GM21367 (cell line): Measurements from ENCODE around the gene KRTAP5-2.

Experiments used
- ATAC-seq: cut with Tn5 transposase; IDR thresholded peaks from one replicate; pipeline ENCODE4 v1.9.1; 2021; ENCODE audit not compliant: unreplicated experiment

KRTAP5-2 gene

DNA sequence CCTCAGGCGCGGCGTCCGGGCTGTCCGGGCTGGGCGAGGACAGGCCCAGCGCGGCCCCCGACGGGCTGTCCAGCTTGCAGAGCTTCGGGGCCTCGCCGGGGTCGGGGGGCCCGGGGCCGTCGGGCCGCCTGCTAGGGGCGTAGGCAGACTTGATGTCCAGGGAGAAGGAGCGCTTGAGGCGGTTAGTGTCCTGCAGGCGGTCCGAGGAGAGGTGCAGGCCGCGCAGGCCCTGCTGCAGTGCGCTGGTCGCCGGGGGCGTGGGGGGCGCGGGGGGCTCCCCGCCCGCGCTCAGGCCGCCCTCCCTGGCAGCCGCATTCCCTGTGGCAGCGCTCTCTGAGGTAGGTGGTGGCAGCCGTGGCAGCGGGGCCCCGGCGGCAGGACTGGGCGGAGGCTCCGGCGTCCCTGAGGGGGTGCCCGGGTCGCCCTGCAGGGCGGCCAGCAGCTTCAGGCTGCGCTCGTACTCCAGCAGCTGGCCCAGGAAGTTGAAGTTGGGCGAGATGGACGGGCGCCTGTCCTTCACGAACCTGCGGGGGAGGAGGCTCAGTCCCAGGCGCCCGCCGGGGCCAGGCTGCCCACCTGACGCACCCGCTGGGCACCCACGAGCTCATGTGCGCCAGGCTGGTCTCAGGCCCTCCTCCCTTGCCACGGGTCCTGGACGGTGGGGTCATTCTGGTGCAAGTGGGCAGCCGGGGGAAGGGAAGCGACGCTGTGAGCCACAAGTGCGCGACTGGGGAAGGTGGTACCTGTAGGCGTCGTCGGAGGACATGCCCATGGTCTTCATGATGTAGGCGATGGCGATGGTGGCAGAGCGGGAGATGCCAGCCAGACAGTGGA, 40.8 kb downstream of the KRTAP5-2 start:
- no peak for ATAC-seq

DNA sequence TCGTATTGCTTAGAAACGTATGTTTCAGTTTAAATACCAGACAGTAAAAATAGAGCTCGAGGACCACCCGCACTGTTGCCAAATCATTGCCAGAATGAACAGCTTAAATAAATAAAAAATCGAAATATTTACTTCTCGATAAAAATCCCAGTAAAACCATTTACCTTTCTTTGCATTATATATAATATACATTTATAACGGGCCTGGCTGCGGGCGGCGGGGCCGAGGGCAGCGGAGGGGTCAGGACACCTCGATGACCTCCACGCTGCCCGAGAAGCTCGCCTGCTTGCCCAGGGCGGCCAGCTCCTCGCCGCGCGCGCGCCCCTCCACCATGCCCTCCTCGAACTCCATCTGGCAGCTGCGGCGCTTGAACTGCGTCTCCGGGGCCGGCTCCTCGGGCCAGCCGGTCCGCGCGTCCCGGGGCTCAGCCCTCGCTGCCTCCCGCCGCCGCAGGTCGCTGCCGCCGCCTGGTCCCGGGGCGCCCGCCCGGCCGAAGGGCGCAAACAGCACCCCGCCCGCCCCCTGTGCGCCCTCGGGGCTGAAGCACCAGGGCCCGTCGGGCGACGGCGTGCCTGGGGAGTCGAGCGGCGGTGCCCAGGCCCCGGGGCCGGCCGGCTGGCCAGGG, 41.7 kb downstream of the KRTAP5-2 start:
- no peak for ATAC-seq

DNA sequence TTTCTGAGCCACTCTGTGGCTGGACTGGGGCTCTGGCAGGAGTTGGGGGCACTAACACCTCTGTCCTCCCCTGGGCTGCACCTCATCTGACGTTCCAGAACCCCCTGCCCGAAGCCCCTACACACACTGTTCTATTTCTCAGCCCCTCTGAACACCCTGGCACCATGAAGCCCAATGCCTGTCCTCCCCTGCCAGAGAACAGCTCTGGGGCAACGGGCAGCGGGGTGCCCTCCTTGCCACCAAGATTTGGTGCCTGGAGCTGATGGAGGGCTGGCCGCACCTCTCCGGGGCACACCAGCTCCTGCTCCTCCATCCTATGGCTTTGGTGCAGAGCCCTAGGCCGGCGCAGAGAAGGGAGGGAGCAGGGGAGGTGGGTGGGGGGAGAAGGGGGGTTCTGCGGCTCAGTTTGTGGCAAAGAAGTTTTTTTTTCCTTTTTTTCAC, 42.4 kb downstream of the KRTAP5-2 start:
- ATAC-seq = no peak

DNA sequence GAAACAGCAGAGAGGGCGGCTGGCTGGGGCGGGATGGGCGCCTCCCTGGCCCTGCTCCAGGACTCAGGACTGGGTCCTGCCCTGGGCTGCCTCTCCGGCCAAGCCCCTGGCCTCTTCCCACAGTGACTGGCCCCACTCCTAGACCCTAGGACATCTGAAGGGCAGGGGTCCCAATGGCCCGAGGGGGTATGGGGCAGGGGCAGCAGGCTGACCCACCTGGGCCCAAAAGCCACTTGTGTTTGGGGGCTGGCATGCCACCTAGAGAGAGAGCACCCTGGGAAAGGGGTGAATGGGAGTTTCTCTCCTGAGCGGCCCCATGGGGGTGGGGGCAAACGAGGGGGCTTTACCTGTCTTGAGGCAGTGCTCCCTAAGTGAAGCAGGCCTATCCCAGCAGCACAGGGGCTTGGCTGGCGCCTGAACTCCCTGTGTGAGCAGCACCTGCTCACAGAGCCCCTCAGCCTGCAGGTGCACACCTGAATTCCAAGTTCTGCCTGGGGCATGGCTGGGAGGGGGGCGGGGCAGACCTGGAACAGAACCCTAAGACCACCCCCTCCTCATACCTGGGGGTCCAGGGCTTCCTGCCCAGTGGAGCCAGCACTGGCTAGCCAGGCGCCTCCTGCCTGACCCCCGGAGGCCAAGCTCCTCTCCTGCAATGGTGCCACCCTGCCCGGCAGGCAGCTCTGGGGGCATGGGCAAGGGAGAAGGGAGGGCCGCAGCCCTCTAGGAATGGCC, 42.9 kb downstream of the KRTAP5-2 start:
- ATAC-seq = no peak

DNA sequence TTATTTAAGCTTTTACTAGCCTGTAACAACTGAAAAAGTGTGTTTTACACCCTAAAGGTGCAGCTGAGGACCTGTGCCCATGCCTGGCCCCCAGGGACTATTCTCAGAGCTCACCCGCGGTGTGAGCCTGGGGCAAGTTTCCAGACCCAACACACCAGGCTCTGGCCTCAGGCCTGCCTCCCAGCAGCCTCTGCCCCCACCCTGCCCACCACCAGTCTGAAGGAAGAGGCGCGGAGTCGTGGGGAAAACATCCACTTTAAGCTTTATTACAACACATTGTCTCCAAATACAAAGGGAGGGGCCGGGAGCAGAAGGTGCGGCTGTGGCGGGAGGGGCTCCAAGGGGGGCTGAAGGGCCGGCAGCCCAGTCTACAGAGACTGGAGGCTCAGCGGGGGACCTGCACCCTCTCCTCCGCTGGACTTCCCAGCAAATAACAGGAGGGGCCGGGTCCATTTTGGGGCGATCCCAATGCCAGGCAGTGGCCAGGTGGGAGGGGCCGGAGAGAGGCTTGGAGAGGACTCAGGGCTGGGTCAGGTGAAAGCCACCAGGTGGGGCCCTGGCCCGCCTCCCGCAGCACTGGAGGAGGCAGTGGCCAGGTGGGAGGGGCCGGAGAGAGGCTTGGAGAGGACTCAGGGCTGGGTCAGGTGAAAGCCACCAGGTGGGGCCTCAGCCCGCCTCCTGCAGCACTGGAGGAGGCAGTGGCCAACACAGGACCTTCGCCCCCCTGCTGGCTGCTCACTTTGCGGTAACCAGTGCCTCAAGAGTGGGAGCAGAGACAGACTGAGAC, 44.1 kb downstream of the KRTAP5-2 start:
- ATAC-seq = no peak

DNA sequence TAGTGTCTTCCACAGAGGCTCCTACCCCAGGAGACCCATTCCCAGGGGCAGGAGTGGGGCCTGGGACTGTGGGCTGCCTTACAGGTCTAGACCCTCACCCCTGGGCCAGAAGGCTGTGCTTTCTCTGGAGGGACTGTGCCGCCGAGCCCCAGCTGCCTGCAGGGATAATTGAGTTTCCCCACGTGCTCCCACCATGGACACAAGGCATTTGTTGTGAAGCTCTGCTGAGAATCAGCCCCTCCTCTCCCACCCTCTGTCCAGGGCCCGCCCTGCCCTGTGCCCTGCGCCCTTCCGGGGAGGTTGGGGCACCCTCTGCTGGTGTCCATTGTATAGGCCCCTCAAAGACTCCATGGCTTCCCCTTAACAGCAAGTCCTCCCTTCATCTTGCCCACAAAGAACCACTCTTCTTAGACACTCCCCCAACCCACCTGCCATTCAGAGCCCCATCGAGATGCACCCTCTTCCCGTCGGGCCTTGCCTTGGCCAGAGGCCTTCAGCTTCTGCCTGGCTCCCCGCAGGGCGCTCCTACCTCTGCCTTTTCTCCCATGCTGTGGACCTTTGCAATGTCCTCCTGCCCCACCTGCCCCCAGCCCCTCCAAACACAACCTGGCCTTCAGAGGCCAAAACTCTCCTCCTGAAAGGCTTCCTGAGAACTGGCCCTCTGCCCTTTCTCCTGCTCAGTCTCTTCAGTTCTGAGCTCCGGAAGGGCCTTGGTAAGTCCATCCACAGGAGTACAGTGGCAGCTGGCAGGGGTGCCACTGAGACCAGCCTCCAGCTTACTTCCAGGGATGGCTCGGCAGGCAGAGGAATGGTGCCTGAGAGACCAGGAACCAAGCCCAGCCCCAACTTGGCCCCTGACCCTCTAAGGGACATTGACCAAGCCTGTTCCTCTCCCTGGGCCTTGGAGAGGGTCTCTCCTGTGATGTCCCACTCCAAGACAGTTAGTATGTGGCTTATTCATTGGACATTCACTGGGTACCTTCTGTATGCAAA, 48.5 kb downstream of the KRTAP5-2 start:
- ATAC-seq = no peak

DNA sequence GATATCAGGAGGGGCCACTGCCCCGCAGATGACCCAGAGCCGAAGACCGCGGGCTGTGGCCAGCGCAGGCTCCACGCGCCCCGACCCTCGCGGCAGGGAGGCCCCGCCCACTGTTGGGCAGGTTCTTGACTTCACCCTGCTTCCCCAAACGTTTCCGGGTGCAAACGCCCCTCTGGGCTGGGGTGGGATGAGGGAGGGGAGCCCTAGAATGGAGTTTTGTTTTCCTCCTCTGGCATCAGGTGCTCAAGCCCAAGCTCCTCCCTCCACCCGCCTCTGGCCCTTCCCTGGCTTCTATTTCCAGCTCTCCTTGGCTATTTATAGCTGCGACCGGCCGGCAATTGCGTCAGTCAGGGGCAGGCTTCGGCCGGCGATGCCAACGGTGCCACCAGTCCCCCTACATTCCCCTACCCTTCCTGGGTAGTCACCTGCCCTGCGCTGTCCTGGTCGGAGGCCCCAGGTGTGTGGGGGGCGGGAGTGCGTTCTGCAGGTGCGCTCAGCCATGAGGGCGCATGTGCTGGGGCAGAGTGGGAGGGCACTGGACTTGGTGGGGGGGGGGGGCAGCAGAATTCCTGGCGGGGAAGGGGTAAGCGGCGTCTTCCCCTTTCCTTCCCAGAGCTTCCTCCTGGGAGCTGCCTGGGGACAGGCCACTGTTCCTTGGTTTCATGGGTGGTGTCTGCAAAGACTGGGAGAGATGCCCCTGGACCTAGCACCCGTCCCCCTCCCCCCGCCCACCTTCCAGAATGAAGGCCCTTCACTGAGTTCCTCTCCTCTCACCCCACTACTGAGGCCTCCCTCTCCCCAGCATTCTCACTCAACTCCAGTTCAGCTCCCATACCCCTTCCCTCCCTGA, 49.6 kb downstream of the KRTAP5-2 start:
- ATAC-seq = no peak

DNA sequence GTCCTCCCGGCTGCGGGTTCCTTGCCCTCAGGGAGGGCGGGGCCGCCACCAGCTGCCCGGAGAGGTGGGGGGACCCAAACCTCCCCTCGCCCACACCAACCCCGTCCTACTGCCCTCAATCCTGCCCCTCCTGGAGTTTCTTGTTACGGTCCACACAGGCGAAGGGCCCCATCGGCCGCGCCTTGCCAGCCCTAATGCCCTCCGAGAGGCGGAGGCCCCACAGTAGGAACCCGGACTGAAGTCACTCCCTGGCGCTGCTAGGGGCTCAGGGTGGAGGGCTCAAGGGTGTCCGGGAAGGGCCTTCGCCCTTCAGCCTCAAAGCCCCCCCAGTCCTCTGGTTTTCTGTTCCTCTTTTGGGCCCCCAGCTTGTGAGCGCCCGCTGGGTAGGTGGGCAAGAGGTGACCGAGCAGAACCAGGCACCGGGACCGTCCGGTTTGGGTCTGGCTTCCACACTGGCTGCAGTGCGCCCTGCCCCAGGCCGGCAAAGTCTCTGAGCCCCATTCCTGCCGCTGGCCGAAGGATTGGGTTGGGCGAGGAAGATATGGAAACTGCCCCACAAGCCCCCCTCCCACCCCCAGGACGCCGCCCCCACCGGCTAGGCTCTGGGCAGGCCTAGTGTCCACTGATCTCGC, 50.5 kb downstream of the KRTAP5-2 start:
- no peak for ATAC-seq
